ENCODE results near the gene AKT3.

DNA sequence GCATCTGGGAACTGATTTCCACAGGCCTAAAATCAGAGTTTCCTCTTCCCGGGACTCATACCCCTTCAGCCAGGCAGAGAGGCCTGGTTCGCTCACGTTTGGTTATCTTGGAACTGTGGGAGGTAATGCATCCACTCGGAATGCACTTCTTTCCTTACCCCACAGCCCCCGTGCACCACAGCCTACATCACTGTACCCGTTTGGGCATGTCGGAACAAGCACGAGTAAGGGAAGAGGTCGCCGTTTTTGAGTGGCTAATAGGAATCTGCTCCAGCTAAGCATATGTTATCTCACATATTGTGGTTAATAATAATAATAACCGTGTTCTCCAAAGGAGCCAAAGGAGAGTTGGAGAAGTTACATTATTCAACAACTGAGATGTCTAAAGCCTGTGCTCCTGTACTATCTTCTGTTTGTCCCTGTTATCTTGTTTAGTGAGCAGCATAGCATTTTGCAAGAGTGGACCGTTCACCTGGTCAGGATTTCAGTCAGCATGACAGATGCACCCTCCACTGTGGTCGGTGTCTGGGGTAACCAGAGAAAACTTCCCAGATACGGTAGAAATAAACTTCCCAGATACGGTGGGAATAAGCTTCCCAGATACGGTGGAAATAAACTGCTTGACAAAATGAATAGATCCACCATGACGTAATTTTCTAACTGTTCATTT lies 395.6 kb downstream of the AKT3 start:
- TF ChIP-seq EZH2phosphoT487 (IDR thresholded peaks at IDR 0.05; ENCODE audit: low read length) (no peak), EZH2 (optimal IDR thresholded peaks at IDR 0.05; ENCODE audit: low read depth, low read length) (no peak)
- TF ChIP-seq, protein P1, sequence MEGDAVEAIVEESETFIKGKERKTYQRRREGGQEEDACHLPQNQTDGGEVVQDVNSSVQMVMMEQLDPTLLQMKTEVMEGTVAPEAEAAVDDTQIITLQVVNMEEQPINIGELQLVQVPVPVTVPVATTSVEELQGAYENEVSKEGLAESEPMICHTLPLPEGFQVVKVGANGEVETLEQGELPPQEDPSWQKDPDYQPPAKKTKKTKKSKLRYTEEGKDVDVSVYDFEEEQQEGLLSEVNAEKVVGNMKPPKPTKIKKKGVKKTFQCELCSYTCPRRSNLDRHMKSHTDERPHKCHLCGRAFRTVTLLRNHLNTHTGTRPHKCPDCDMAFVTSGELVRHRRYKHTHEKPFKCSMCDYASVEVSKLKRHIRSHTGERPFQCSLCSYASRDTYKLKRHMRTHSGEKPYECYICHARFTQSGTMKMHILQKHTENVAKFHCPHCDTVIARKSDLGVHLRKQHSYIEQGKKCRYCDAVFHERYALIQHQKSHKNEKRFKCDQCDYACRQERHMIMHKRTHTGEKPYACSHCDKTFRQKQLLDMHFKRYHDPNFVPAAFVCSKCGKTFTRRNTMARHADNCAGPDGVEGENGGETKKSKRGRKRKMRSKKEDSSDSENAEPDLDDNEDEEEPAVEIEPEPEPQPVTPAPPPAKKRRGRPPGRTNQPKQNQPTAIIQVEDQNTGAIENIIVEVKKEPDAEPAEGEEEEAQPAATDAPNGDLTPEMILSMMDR (IDR thresholded peaks at IDR 0.05; ENCODE audit: low read length): no peak

All from MM.1S (cell line).